Activated B cell treated with CpG ODN at 0.5 μM for 24 hours (primary cell): Measurements from ENCODE around the gene RPL28. TPM values are rescaled to one million over a fixed set of nuclear protein-coding genes. Genes with fewer than 3 reads are reported as not detected.

Source experiments
- ATAC-seq: fragments of 200-7000 bp; cut with Tn5 transposase; one replicate; pipeline ENCODE4 v1.10.0; 2021; ENCODE audit warnings: low read depth, mild to moderate bottlenecking, moderate library complexity
- CTCF ChIA-PET: fragments of 350-600 bp; sonication (Branson Sonifier 250); formaldehyde crosslinking; loops from one replicate; lab custom pipeline; 2021; ENCODE audit warnings: antibody characterized with exemption; lab: Charles Lee
- POLR2A ChIA-PET: fragments of 350-600 bp; sonication (Branson Sonifier 250); formaldehyde crosslinking; loops from one replicate; lab custom pipeline; 2021; ENCODE audit warnings: antibody characterized with exemption; lab: Charles Lee
- DNase-seq: peaks from one replicate; pipeline ENCODE4 v3.0.0; 2022
- H3K27ac Mint-ChIP-seq: one replicate; pipeline ENCODE4 v1.8.0; 2020; ENCODE audit warnings: mixed read lengths
- H3K27me3 Mint-ChIP-seq: one replicate; pipeline ENCODE4 v1.8.0; 2021; ENCODE audit warnings: mixed read lengths
- H3K36me3 Mint-ChIP-seq: one replicate; pipeline ENCODE4 v1.8.0; 2021; ENCODE audit warnings: low read depth, mixed read lengths
- H3K4me1 Mint-ChIP-seq: one replicate; pipeline ENCODE4 v1.8.0; 2021; ENCODE audit warnings: mixed read lengths
- H3K4me3 Mint-ChIP-seq: one replicate; pipeline ENCODE4 v1.8.0; 2020; ENCODE audit warnings: mild to moderate bottlenecking, mixed read lengths
- H3K9me3 Mint-ChIP-seq: one replicate; pipeline ENCODE4 v1.8.0; 2020; ENCODE audit warnings: mixed read lengths
- CTCF ChIP-seq: fragments of 200-600 bp; IDR thresholded peaks from one replicate; pipeline ENCODE4 v1.8.0; 2022; ENCODE audit warnings: antibody characterized with exemption, mild to moderate bottlenecking
- intact Hi-C: fragments of 100-400 bp; cut with micrococcal nuclease; formaldehyde crosslinking; loops from one replicate; pipeline ENCODE4 v1.15.1; 2024
- total RNA-seq: library from RNA; stranded (reverse); gene quantifications from 2 replicates; pipeline ENCODE4 v1.2.3, GENCODE V29; 2022

The RPL28 gene
- total RNA-seq, 1 donor from 2014 or later = 3,790 TPM

GRCh38 chr19:55449469-55449868 lies 63.7 kb downstream of the RPL28 start:
- no peak for DNase-seq
- intact Hi-C loops = no loop called here
- POLR2A ChIA-PET = no interaction called here
- no peak overlapping the region for H3K4me3 Mint-ChIP-seq
- H3K36me3 Mint-ChIP-seq = peaks cover 2% of the 10 kb centered on the region
- no peak overlapping the region for H3K27ac Mint-ChIP-seq
- TF ChIP-seq CTCF = no peak
- CTCF ChIA-PET = no interaction called here
- peaks cover 19% of the 10 kb centered on the region for H3K4me1 Mint-ChIP-seq
- no peaks in the 10 kb centered on the region for H3K9me3 Mint-ChIP-seq
- H3K27me3 Mint-ChIP-seq = peaks cover 20% of the 10 kb centered on the region
- ATAC-seq = no peak

- TF ChIP-seq CTCF = no peak
- Mint-ChIP-seq H3K9me3 (no peaks in the 10 kb centered on the region), H3K36me3 (peaks cover 14% of the 10 kb centered on the region), H3K27ac (no peak overlapping the region), H3K4me1 (peaks cover 20% of the 10 kb centered on the region), H3K4me3 (peak overlapping the region; percentile 77), H3K27me3 (peaks cover 11% of the 10 kb centered on the region)
- CTCF ChIA-PET = no interaction called here
- DNase-seq = no peak
- intact Hi-C loops = no loop called here
- POLR2A ChIA-PET = interaction anchor here (0.6 kb wide), 1 partner anchor 135 kb away, joined by 4 read pairs; no protein-coding TSS in a partner anchor
- peak; percentile 35 for ATAC-seq
These were observed 65.6 kb downstream of the RPL28 start for GRCh38 chr19:55451163-55451964.

- ATAC-seq = no peak
- Mint-ChIP-seq H3K36me3 (peaks cover 14% of the 10 kb centered on the region), H3K4me3 (peak overlapping the region; percentile 41), H3K27ac (no peak overlapping the region), H3K9me3 (no peaks in the 10 kb centered on the region), H3K27me3 (peaks cover 11% of the 10 kb centered on the region), H3K4me1 (peaks cover 20% of the 10 kb centered on the region)
- no peak for DNase-seq
- no peak for TF ChIP-seq CTCF
- ChIA-PET POLR2A (interaction anchor here (2.2 kb wide), 1 partner anchor 44 kb away, joined by 7 read pairs; the partner anchor contains the start of gene UBE2S), CTCF (interaction anchor here (1.7 to 2.0 kb wide), 2 partner anchors 16 to 51 kb away, joined by 6 to 9 read pairs; no protein-coding TSS in a partner anchor)
- intact Hi-C loops = no loop called here
These were observed 66.4 kb downstream of the RPL28 start for GRCh38 chr19:55451965-55452748.

Other genes starting within 250 kb of the RPL28 start
- gene TNNT1, start 236.7 kb upstream of the RPL28 start, total RNA-seq = not detected in 2 replicates
- gene TNNI3, start 228.2 kb upstream of the RPL28 start, total RNA-seq = not detected in 2 replicates
- not detected in 2 replicates for gene DNAAF3, start 219.3 kb upstream of the RPL28 start, total RNA-seq
- not detected in 2 replicates for gene SYT5, start 205.6 kb upstream of the RPL28 start, total RNA-seq
- gene PTPRH, start 176.4 kb upstream of the RPL28 start, total RNA-seq = not detected in 2 replicates
- gene TMEM86B, start 157.2 kb upstream of the RPL28 start, total RNA-seq = 12.6 and 14.8 TPM in 2 replicates
- gene PPP6R1, start 126.9 kb upstream of the RPL28 start, total RNA-seq = 203 and 220 TPM in 2 replicates
- 32.2 and 32.9 TPM in 2 replicates for gene HSPBP1, start 105.8 kb upstream of the RPL28 start, total RNA-seq
- gene BRSK1, start 101.9 kb upstream of the RPL28 start, total RNA-seq = 1.3 and 2.7 TPM in 2 replicates
- gene TMEM150B, start 60.6 kb upstream of the RPL28 start, total RNA-seq = not detected in 2 replicates
- gene KMT5C, start 46.1 kb upstream of the RPL28 start, total RNA-seq = 7.2 and 8.1 TPM in 2 replicates
- not detected in 2 replicates for gene COX6B2, start 31.2 kb upstream of the RPL28 start, total RNA-seq
- not detected in 2 replicates for gene GARIN5B, start 22.7 kb upstream of the RPL28 start, total RNA-seq
- not detected in 2 replicates for gene IL11, start 15.5 kb upstream of the RPL28 start, total RNA-seq
- not detected in 2 replicates for gene TMEM190, start 9.1 kb upstream of the RPL28 start, total RNA-seq
- gene TMEM238, start 1.6 kb upstream of the RPL28 start, total RNA-seq = 3.8 and 4.9 TPM in 2 replicates
- 29.6 and 34.6 TPM in 2 replicates for gene UBE2S, start 21.9 kb downstream of the RPL28 start, total RNA-seq
- not detected in 2 replicates for gene SHISA7, start 57.4 kb downstream of the RPL28 start, total RNA-seq
- gene ISOC2, start 75.7 kb downstream of the RPL28 start, total RNA-seq = 28.7 and 29.0 TPM in 2 replicates
- gene C19orf85, start 78.8 kb downstream of the RPL28 start, total RNA-seq = not detected in 2 replicates
- gene ZNF628, start 90.7 kb downstream of the RPL28 start, total RNA-seq = 10.4 and 12.7 TPM in 2 replicates
- gene NAT14, start 99.3 kb downstream of the RPL28 start, total RNA-seq = 10.9 and 13.8 TPM in 2 replicates
- gene SSC5D, start 102.5 kb downstream of the RPL28 start, total RNA-seq = 0.17 and 0.20 TPM in 2 replicates
- gene SBK2, start 151.2 kb downstream of the RPL28 start, total RNA-seq = not detected in 2 replicates
- not detected in 2 replicates for gene SBK3, start 159.6 kb downstream of the RPL28 start, total RNA-seq
- gene ZNF579, start 194.9 kb downstream of the RPL28 start, total RNA-seq = 10.3 and 10.9 TPM in 2 replicates
- gene FIZ1, start 213.6 kb downstream of the RPL28 start, total RNA-seq = 17.5 and 21.2 TPM in 2 replicates
- 12.6 and 16.1 TPM in 2 replicates for gene ZNF524, start 214.4 kb downstream of the RPL28 start, total RNA-seq
- gene ZNF865, start 219.7 kb downstream of the RPL28 start, total RNA-seq = 17.2 and 18.9 TPM in 2 replicates
- gene ZNF784, start 238.6 kb downstream of the RPL28 start, total RNA-seq = 8.7 and 8.9 TPM in 2 replicates